IPS-11a (cell line): ENCODE results near the gene GTF2IRD1.
"Not testable (repeated sequence)": the region's sequence is repeated elsewhere in the genome, so short reads cannot be mapped to it uniquely, and the experiment has no call there.

Experiments
- H3K4me3 ChIP-seq: one replicate; pipeline ENCODE4 v1.5.1; 2013; ENCODE audit warnings: low read depth, low read length, control low read depth

GTF2IRD1 gene

GRCh38 chr7:74489997-74490945 is 36.6 kb downstream of the GTF2IRD1 start:
- H3K4me3 ChIP-seq = no peak overlapping the region

- H3K4me3 ChIP-seq = not testable (repeated sequence)
These were observed 37.8 kb downstream of the GTF2IRD1 start for GRCh38 chr7:74491490-74491889.

DNA sequence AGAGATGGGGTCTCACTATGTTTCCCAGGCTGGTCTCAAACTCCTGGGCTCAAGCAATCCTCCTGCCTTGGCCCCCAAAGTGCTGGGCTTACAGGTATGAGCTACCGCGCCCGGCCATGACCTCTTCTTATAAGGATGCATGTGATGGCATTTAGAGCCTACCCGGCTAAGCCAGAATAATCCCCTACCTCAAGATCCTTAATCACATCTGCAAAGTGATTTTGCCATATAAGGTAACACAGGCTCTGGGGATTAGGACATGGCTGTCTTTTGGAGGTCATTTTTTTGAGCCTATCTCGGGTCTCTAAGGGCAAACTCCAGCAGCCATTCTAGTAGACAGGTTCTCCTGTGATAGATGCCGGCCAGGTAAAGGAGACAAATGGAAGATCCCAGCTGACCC is 39.6 kb downstream of the GTF2IRD1 start:
- H3K4me3 ChIP-seq = no peak overlapping the region

GRCh38 chr7:74494076-74494548 is 40.4 kb downstream of the GTF2IRD1 start:
- H3K4me3 ChIP-seq = no peak overlapping the region

DNA sequence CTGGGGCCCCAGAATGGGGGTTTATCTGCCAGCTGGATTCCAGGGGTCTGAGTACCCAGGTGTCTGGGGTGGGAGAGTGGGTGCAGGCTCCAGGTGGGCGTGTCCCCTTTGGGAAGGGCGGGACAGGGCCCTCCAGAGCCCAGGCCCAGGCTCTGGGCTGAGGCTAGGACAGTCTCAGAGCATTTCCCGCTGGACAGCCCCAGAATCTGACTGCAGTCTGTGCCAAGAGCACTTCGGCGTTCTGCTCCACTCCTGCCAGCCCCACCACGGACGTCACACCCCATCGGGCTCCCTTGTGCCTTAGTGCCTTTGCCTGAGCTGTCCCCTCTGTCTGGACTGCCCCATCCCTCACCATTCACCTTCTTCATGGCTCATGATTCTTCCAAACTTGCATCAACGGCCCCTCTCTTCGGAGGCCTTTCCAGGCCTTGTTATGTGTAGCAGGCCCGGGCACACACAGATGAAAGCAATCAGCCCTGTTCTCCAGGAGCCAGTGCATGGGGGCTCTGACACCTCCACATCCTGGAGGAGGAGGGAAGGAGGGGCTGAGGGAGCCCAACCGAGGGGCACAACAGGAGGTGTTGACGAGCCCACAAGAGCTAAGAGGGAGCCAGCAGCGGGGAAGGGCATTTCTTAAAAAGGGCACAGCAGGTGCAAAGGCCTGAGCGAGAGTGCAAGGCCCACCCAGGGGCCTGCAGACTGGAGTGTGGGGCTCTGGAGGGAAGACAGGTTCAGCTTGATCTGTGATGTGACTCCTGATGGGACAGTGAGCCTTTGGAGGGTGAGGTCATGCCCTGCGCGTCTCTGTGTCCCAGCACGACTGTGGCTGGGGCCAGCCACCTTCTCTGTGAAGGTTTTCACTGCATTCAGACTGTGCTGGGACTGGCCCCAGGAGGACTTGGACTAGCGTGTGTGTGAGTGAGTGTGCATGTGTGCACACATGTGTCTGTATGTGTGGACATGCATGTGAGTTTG is 41.7 kb downstream of the GTF2IRD1 start:
- H3K4me3 ChIP-seq = no peak overlapping the region

DNA sequence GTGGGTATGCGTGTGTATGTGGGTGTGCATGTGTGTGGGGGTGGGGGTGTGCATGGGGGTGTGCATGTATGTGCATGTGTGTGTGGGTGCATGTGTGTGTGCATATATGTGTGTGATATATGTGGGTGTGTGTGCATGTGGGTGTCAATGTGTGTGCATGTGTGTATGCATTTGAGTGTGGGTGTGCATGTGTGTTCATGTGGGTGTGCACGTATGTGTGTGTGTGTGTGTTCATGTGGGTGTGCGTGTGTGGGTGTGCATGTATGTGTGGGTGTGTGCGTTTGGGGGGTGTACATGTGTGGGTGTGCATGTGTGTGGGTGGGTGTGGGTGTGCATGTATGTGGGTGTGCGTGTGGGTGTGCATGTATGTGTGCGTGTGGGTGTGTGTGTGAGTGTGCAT is 42.6 kb downstream of the GTF2IRD1 start:
- H3K4me3 ChIP-seq = no peak overlapping the region

GRCh38 chr7:74496773-74497172 is 43.1 kb downstream of the GTF2IRD1 start:
- not testable (repeated sequence) for H3K4me3 ChIP-seq

- no peak overlapping the region for H3K4me3 ChIP-seq
These were observed 44.6 kb downstream of the GTF2IRD1 start for GRCh38 chr7:74498354-74498753.

GRCh38 chr7:74498996-74499834 is 45.5 kb downstream of the GTF2IRD1 start:
- H3K4me3 ChIP-seq = no peak overlapping the region

GRCh38 chr7:74499835-74500388 is 46.2 kb downstream of the GTF2IRD1 start:
- no peak overlapping the region for H3K4me3 ChIP-seq

- H3K4me3 ChIP-seq = no peak overlapping the region
These were observed 47.6 kb downstream of the GTF2IRD1 start for GRCh38 chr7:74501298-74501697.

- no peak overlapping the region for H3K4me3 ChIP-seq
These were observed 48.6 kb downstream of the GTF2IRD1 start for GRCh38 chr7:74502216-74502891.

DNA sequence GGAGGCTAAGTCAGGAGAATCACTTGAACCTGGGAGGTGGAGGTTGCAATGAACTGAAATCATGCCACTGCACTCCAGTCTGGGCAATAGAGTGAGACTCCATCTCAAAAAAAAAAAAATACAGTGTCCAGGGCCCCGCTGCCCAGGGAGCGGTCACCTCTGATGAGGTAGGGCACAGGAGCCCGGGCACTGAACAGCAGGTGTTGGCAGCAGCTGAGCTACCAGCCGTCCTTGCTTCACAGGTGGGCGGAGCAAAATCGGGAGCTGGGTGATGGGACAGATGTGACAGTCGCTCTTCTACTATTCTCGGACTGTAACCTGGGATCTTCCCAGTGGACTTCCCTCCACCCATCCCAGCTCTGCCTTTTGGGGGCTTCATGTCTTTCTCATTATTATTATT is 49.4 kb downstream of the GTF2IRD1 start:
- no peak overlapping the region for H3K4me3 ChIP-seq

- H3K4me3 ChIP-seq = no peak overlapping the region
These were observed 50.2 kb downstream of the GTF2IRD1 start for GRCh38 chr7:74503943-74504342.

DNA sequence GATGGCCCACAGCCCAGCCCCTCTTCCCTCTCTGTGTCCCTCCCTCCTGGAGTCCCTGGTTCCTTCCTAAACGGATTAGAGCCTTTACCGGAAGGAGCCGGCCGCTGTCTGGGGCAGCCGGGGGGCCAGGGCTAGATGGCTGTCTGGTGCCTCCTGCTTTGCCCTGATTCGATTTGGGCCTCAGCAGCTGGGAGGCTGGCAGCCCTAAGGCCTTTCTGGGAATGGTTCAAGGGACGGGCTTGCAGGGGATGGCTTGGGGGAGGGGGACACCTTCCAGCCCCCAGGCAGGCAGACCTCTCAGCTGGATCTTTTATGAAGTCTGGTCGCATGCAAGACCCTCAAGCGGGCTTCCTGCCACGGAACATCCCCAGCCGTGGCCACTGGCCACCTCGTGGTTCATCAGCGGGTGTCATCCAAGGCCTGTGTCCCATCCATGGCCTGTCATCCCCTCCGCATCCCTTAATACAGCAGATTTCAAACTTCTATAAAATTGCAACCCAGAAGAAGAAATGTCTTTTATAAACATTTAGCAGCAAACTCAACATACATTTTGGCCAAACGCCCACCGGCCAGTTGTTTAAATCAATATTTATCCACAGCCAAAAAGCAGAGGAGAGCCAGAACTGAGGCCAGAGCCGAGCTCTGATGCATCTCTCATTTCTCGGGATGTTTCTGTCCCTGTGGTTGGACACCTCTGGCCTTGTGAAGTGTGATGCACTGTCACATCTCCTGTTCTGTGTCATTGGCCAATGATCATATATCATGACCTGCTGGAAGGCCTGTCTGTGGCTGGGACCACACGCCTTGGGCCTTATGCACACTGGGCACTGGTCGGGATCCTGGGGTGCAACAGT is 52.0 kb downstream of the GTF2IRD1 start:
- no peak overlapping the region for H3K4me3 ChIP-seq

DNA sequence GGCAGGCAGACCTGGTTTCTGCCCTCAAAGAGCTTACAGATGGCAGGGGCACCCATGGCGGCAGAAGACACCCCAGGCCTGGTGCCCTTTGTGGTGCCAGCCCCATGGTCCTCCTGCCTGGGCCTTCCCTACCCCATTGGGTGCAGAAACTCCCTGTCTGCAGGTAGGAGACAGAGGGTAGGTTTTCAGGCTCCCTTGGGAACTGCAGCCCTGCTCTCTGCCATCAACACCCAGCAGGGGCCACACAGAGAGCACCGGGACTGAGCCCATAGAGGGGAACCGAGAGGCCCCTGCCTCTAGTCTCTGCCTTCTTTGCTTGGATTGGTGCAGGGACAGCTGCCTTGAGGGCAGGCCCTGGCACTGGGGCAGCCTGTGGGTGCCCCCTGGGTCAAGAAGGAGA is 52.6 kb downstream of the GTF2IRD1 start:
- no peak overlapping the region for H3K4me3 ChIP-seq

- no peak overlapping the region for H3K4me3 ChIP-seq
These were observed 54.0 kb downstream of the GTF2IRD1 start for GRCh38 chr7:74507538-74508319.

- H3K4me3 ChIP-seq = not testable (repeated sequence)
These were observed 55.7 kb downstream of the GTF2IRD1 start for GRCh38 chr7:74509453-74509852.
